Measurements from ENCODE around the gene LY6G6C. TPM values are rescaled to one million over a fixed set of nuclear protein-coding genes. Genes with fewer than 3 reads are reported as not detected.

The LY6G6C gene
- total and polyA plus RNA-seq, 2 experiments from 2014 or later: not detected

DNA sequence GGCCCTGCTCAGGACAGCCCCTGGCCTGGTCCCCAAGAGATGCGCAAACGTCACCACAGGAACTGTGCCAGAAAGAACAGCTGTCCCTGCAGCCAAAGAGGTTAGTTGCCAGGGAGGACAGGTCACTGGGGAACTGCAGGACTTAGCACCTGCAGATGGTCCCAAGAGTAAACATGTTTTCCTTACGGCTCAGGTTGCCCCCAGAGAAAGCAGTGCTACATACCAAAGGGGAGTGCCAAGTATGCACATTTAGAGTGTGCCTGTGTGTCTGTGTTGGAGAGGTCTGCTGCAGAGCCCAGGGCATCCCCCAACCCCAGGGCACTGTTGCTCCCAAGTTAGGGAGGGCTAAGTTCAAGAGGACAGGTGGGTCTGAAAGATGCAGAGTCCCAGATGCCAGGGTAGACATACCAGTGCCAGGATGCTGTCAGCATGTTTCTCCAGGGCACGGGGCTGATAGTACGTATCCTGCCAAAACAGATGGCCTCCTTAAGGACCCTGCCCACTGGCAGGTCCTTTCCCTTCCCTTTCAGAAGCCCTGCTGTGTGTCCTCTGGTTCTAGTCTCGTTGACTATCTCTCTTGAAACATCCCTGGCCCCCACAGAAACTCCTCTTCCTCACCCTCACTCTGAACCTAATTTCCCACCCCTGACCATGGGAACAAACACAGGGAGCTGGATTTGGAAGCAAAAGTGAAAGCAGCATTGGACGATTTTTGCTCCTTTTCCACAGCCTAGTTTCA lies 19.7 kb downstream of the LY6G6C start (continued):
- TF ChIP-seq ZNF114 (CRISPR knock-in tag; IDR thresholded peaks at IDR 0.05): no peak
- TF ChIP-seq, protein P1, sequence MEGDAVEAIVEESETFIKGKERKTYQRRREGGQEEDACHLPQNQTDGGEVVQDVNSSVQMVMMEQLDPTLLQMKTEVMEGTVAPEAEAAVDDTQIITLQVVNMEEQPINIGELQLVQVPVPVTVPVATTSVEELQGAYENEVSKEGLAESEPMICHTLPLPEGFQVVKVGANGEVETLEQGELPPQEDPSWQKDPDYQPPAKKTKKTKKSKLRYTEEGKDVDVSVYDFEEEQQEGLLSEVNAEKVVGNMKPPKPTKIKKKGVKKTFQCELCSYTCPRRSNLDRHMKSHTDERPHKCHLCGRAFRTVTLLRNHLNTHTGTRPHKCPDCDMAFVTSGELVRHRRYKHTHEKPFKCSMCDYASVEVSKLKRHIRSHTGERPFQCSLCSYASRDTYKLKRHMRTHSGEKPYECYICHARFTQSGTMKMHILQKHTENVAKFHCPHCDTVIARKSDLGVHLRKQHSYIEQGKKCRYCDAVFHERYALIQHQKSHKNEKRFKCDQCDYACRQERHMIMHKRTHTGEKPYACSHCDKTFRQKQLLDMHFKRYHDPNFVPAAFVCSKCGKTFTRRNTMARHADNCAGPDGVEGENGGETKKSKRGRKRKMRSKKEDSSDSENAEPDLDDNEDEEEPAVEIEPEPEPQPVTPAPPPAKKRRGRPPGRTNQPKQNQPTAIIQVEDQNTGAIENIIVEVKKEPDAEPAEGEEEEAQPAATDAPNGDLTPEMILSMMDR (conservative IDR thresholded peaks at IDR 0.05; ENCODE audit: low read depth in 2 of 2): no peak
- TF ChIP-seq, protein P2, sequence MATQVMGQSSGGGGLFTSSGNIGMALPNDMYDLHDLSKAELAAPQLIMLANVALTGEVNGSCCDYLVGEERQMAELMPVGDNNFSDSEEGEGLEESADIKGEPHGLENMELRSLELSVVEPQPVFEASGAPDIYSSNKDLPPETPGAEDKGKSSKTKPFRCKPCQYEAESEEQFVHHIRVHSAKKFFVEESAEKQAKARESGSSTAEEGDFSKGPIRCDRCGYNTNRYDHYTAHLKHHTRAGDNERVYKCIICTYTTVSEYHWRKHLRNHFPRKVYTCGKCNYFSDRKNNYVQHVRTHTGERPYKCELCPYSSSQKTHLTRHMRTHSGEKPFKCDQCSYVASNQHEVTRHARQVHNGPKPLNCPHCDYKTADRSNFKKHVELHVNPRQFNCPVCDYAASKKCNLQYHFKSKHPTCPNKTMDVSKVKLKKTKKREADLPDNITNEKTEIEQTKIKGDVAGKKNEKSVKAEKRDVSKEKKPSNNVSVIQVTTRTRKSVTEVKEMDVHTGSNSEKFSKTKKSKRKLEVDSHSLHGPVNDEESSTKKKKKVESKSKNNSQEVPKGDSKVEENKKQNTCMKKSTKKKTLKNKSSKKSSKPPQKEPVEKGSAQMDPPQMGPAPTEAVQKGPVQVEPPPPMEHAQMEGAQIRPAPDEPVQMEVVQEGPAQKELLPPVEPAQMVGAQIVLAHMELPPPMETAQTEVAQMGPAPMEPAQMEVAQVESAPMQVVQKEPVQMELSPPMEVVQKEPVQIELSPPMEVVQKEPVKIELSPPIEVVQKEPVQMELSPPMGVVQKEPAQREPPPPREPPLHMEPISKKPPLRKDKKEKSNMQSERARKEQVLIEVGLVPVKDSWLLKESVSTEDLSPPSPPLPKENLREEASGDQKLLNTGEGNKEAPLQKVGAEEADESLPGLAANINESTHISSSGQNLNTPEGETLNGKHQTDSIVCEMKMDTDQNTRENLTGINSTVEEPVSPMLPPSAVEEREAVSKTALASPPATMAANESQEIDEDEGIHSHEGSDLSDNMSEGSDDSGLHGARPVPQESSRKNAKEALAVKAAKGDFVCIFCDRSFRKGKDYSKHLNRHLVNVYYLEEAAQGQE (IDR thresholded peaks at IDR 0.05; ENCODE audit: unreplicated experiment): no peak
- TF ChIP-seq EZH2phosphoT487 (IDR thresholded peaks at IDR 0.05; ENCODE audit: unreplicated experiment): no peak
- no peak for TF ChIP-seq EZH2 (IDR thresholded peaks at IDR 0.05; ENCODE audit: low read depth, unreplicated experiment)

DNA sequence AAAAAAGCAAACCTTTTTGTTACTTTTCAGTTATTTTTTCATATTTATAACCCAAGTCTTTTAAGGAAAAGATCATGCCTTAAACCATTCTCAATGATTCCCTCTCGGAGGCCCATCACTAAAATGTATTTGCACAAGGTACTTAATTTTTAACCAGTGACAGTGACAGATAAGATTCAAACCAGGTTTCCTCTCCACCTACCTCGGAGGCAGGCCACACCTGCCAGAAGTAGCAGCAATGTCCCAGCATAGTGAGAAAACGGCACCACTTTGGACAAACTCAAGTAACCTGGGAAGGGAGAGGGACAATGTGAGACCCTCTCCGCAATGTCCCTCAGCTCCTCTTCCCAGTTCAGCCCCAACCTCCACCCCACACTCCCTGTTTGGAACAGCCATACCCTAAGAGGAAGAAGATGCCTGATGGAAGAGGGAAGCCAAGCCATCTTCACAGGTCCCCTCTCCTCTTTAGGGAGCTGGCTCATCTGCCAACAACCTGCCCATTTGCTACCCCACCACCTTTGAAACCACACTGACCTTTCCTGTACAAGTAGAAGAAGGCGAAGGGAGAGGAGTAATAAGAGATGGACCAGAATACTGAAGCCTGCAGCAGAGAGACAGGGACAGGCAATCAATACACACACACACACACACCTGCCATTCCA lies 20.7 kb downstream of the LY6G6C start:
- peak overlapping the region; percentile 96 for H3K4me3 Mint-ChIP-seq
- Histone ChIP-seq H3K4me1 (ENCODE audit: insufficient read depth) (peaks cover 5% of the 10 kb centered on the region; the same call in 1 of the 2 replicates), H3K27ac (ENCODE audit: low read depth) (no peak overlapping the region), H3K27me3 (ENCODE audit: insufficient read depth) (no peaks in the 10 kb centered on the region), H3K36me3 (ENCODE audit: insufficient read depth) (no peaks in the 10 kb centered on the region), H3K4me3 (no peak overlapping the region), H3F3A (replicated peaks; ENCODE audit: low read depth) (peaks cover 3% of the 10 kb centered on the region; the same call in 1 of the 2 replicates), H3K79me2 (replicated peaks; ENCODE audit: insufficient read depth) (peaks cover 14% of the 10 kb centered on the region), H4K20me1 (replicated peaks; ENCODE audit: insufficient read depth) (peaks cover 3% of the 10 kb centered on the region; the same call in 1 of the 2 replicates), H2AFZ (no peak overlapping the region), H3K4me2 (no peak overlapping the region), H3K9me2 (ENCODE audit: insufficient read depth) (no peaks in the 10 kb centered on the region)
- H3K4me1 Mint-ChIP-seq: peaks cover 10% of the 10 kb centered on the region
- peaks cover 14% of the 10 kb centered on the region for H3K36me3 Mint-ChIP-seq (ENCODE audit: low read depth)
- H3K27me3 Mint-ChIP-seq (ENCODE audit: insufficient read depth, low read depth, poor library complexity): peaks cover 6% of the 10 kb centered on the region
- no peak for ATAC-seq
- no peak for DNase-seq (ENCODE audit: low spot score)
- H3K27ac Mint-ChIP-seq: no peak overlapping the region
- no peaks in the 10 kb centered on the region for H3K9me3 Mint-ChIP-seq
- TF ChIP-seq CREB1 (CRISPR knock-in tag; IDR thresholded peaks at IDR 0.05; ENCODE audit: low read depth) (no peak), ZNF114 (CRISPR knock-in tag; IDR thresholded peaks at IDR 0.05) (no peak), ZNF331 (CRISPR knock-in tag; IDR thresholded peaks at IDR 0.05; ENCODE audit: low read depth) (no peak), JUNB (IDR thresholded peaks at IDR 0.05; ENCODE audit: unreplicated experiment) (no peak)
- TF ChIP-seq, protein P3, sequence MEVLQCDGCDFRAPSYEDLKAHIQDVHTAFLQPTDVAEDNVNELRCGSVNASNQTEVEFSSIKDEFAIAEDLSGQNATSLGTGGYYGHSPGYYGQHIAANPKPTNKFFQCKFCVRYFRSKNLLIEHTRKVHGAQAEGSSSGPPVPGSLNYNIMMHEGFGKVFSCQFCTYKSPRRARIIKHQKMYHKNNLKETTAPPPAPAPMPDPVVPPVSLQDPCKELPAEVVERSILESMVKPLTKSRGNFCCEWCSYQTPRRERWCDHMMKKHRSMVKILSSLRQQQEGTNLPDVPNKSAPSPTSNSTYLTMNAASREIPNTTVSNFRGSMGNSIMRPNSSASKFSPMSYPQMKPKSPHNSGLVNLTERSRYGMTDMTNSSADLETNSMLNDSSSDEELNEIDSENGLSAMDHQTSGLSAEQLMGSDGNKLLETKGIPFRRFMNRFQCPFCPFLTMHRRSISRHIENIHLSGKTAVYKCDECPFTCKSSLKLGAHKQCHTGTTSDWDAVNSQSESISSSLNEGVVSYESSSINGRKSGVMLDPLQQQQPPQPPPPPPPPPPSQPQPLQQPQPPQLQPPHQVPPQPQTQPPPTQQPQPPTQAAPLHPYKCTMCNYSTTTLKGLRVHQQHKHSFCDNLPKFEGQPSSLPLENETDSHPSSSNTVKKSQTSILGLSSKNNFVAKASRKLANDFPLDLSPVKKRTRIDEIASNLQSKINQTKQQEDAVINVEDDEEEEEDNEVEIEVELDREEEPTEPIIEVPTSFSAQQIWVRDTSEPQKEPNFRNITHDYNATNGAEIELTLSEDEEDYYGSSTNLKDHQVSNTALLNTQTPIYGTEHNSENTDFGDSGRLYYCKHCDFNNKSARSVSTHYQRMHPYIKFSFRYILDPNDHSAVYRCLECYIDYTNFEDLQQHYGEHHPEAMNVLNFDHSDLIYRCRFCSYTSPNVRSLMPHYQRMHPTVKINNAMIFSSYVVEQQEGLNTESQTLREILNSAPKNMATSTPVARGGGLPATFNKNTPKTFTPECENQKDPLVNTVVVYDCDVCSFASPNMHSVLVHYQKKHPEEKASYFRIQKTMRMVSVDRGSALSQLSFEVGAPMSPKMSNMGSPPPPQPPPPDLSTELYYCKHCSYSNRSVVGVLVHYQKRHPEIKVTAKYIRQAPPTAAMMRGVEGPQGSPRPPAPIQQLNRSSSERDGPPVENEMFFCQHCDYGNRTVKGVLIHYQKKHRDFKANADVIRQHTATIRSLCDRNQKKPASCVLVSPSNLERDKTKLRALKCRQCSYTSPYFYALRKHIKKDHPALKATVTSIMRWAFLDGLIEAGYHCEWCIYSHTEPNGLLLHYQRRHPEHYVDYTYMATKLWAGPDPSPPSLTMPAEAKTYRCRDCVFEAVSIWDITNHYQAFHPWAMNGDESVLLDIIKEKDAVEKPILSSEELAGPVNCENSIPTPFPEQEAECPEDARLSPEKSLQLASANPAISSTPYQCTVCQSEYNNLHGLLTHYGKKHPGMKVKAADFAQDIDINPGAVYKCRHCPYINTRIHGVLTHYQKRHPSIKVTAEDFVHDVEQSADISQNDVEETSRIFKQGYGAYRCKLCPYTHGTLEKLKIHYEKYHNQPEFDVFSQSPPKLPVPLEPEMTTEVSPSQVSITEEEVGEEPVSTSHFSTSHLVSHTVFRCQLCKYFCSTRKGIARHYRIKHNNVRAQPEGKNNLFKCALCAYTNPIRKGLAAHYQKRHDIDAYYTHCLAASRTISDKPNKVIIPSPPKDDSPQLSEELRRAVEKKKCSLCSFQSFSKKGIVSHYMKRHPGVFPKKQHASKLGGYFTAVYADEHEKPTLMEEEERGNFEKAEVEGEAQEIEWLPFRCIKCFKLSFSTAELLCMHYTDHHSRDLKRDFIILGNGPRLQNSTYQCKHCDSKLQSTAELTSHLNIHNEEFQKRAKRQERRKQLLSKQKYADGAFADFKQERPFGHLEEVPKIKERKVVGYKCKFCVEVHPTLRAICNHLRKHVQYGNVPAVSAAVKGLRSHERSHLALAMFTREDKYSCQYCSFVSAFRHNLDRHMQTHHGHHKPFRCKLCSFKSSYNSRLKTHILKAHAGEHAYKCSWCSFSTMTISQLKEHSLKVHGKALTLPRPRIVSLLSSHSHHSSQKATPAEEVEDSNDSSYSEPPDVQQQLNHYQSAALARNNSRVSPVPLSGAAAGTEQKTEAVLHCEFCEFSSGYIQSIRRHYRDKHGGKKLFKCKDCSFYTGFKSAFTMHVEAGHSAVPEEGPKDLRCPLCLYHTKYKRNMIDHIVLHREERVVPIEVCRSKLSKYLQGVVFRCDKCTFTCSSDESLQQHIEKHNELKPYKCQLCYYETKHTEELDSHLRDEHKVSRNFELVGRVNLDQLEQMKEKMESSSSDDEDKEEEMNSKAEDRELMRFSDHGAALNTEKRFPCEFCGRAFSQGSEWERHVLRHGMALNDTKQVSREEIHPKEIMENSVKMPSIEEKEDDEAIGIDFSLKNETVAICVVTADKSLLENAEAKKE (CRISPR knock-in tag; IDR thresholded peaks at IDR 0.05): no peak
